HG02840 (cell line): ENCODE data around the gene VAV2.

Experiments
- ATAC-seq: cut with Tn5 transposase; IDR thresholded peaks from one replicate; pipeline ENCODE4 v1.9.1; 2021; ENCODE audit warnings: mild to moderate bottlenecking, moderate library complexity, moderate number of reproducible peaks; ENCODE audit not compliant: unreplicated experiment, low FRiP score

The VAV2 gene

DNA sequence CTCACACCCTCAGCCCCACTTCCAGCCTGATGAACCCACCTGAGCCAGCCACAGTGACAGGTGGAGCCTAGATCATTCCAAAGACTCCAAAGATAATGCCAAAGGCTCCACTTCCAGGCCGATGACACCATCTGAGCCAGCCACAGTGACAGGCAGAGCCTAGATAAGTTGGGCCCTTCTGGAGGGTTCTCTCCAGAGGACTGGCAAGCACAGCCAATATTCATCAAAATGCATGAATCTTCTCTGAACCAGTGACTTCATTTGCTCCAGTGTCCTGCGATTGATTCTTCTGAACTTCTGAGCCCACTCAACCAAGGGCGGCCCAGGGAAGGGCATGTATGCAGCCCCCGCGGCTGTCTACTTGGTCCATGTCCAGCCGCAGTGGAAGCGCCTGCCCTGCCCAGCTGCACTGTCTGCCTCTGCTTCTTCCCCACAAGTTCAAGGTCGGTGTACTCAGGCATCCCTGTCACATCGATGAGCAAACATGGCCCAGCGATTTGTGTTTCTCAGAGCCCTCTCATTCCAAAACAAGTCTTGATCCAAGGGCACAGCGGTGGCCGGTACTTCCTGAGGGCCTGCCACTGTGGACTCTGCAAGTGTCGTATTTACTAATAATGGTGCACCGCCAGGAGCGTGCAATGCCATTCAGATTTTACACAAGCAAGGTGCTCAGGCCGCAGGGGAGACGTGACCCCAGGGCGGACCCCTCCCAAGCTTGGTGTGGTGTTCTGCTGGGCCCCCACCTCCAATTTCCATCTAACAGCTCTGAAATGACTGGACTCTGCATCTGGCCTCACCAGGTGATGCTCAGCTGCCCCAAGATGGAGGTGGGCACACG lies 107.0 kb downstream of the VAV2 start:
- ATAC-seq = no peak

GRCh38 chr9:133882849-133883755 lies 109.0 kb downstream of the VAV2 start:
- ATAC-seq = no peak

- no peak for ATAC-seq
These were observed 110.3 kb downstream of the VAV2 start for GRCh38 chr9:133881671-133882381.

GRCh38 chr9:133880851-133881661 lies 111.1 kb downstream of the VAV2 start:
- no peak for ATAC-seq

GRCh38 chr9:133880136-133880535 lies 112.0 kb downstream of the VAV2 start:
- ATAC-seq = no peak

- no peak for ATAC-seq
These were observed 112.5 kb downstream of the VAV2 start for GRCh38 chr9:133879615-133880014.

DNA sequence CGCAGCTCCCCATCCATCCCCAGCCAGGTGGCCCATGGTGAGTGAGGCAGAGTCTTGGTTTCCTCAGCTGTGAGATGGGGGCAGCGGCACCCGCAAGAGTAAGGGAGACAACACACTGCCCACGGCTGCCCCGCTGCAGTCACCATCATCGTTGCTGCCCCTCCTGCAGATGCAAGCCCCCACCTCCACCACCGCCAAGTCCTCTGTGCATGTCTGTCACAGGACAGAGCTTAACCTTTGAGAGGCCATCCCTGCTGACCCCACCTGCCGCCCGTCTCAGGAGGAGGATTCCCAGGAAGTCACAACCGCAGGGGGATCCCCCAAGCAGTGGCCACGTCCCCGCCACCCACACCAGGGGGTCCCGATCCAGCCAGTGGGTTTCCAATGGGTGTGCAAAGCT lies 113.7 kb downstream of the VAV2 start:
- ATAC-seq = no peak

- ATAC-seq = no peak
These were observed 114.2 kb downstream of the VAV2 start for GRCh38 chr9:133877967-133878366.

DNA sequence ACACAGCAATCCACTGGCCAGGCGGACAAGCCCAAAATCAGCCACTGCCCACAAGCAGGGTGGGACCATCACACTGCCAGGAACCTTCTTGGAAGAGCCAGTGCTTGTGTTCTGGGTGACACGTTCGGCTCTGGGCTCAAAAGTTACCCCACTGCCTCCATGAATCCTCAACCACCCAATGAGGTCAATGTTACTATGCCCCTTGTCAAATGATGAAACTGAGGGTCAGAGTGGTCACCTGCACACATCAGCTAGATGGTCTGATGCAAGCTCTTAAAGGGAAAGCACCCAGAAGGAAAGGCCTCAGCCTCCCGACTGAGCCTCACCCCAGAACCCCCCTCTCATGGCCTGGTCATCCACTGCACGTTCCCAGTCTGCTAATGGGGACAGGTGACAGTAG lies 114.8 kb downstream of the VAV2 start:
- ATAC-seq = no peak

DNA sequence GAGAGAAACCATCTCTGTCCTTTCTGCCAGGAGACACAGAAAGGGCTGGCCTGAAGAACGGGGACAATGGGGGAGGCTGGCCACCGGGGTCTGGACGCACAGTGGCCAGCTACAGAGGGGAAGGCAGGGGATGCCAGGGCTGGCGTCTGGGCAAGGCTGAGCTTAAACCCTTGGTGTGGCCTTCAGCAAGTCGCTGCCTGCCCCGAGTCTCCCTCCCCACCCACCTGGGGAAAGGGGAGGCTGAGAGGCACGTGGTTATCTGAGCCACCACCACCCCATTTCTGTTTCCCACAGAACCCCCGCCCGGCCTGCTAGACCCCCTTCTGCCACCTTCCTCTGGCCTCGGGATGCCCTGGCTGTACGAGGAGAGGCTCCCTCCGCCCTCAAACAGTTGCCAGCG lies 115.3 kb downstream of the VAV2 start:
- no peak for ATAC-seq

DNA sequence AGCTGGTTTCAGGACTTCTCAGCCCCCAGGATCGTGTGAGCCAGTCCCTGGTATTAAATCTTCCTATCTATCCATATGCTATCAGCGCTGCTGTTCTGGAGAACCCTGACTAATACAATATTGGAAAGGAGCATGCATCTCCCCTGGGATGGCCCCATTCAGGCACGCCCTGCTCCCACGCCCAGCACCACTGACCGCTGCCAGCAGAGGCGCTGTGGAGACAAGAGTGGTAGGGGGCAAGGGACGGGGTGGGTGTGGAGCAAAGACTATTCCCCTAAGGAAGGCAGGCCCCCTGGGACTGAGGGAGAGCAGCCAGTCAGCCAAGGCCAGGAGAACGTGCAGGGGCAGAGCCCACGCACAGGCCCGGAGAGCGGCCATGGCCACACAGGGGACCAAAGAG lies 116.0 kb downstream of the VAV2 start:
- ATAC-seq = no peak

DNA sequence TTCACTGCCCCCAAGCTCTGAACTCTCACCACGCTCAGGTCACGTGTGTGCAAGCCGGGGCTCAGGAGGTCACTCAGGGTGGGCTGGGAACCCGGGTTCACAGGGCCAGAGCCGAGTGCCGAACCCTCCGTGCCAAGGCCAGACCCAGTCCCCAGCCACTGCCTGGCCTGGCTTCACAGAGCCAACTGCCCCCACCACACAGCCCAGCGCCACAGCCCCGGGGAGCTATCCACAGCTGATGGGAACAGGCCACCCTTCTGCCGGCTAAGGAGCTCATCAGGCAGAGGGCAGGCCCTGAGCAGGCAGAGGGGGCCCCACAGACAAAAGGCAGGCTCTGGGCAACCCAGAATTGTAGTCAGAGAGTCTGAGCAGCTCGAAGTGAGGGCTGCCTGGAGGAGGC lies 117.0 kb downstream of the VAV2 start:
- ATAC-seq = no peak

DNA sequence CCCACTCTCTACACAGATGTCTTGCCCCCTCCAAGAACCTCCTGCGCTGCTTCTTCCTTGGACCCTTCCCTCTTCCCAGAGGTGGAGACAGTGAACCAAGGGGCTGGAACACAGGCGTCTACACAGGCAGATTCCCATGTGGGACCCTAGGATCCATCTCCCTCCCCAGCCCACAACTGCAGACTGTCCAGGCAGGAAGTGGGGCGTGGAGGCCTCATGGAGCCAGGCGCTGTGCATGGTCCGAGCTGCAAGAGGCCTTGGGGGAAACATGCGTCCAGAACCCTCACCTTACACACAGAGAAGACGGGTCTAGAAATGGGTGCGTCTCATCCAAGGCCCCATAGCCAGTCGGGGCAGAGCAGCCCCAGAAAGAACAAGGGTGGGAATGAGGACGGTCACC lies 117.5 kb downstream of the VAV2 start:
- ATAC-seq = no peak

GRCh38 chr9:133874060-133874657 lies 118.0 kb downstream of the VAV2 start:
- ATAC-seq = no peak

- ATAC-seq = no peak
These were observed 118.6 kb downstream of the VAV2 start for GRCh38 chr9:133873461-133873891.

- ATAC-seq = no peak
These were observed 119.1 kb downstream of the VAV2 start for GRCh38 chr9:133873009-133873408.

- no peak for ATAC-seq
These were observed 121.2 kb downstream of the VAV2 start for GRCh38 chr9:133870598-133871595.

DNA sequence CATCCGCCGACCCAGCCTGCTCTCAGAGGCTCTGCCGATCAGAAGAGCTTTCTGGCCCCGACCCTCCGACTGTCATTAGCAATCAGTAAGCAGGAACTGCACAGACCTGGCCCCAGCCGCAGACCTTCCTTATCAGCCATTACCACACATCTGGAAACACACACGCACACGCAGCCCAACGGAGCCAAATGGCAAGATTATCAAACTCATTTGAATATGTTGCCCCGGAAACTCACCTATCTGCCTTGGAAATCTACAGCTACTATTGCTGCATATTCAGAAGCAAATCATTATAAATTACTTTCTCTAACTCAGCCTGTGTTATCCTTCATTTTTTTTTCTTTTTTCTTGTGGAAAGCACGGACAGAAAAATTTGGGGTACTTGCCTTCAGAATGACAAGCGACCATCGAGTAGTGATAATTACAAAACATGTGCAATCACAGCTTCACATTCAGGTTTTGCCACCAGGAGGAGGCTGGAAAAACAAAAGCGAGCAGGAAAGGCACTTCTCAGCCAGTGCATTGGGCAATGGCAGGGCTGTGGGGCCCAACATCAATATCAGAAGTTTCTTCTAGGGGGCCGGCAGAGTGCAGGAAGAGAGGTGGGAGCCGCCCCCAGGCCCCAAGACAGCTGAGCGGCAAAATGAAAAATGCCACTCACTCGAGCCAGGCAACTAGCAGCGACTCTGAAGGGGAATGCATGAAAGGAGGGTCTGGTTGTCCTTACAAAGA lies 122.3 kb downstream of the VAV2 start:
- ATAC-seq = no peak
